Stimulated activated CD4-positive, alpha-beta T cell treated with anti-CD3 and anti-CD28 coated beads, Interleukin-2, amount 100 ng/mL, for 48 hours (primary cell): Measurements from ENCODE around the gene DGKE.

Experiments used
- DNase-seq, 2 donors: peaks; one replicate each; pipeline ENCODE4 v3.0.0-alpha.2; 2020

DGKE gene

DNA sequence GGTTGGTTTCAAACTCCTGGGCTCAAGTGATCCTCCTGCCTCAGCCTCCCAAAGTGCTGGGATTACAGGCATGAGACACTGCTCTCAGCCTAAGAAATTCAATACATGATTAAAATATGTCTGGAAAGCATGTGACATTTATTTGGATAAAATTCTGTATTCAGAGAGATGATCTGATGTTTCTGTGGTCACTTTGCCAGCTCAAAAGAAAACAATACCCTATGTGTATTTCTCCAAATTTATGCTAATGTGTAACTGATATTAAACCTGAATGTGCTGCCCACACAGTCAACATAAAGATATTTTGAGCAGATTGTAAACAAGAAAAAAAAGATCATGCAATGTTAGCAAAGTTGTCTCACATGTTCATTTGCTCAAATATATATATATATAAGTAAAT is 16.9 kb upstream of the DGKE start:
- DNase-seq = no peak

DNA sequence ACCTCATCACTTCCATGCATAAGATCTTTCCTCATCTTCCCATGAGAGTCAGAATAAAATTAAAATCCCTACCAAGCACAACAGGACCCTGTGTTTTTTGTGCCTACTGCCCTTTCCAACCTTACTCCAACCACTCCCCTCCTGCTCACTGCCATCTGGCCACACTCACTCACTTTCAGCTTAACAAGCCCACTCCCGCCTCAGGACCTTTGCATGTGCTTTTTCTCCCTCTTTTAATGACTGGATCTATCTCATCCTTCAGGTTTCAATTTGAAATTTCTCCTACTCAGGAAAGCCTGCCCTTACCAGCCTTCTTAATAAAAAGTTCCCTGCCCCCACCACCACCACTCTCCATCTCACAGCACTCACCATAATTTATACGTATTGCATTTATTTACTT is 14.9 kb upstream of the DGKE start:
- DNase-seq = no peak

DNA sequence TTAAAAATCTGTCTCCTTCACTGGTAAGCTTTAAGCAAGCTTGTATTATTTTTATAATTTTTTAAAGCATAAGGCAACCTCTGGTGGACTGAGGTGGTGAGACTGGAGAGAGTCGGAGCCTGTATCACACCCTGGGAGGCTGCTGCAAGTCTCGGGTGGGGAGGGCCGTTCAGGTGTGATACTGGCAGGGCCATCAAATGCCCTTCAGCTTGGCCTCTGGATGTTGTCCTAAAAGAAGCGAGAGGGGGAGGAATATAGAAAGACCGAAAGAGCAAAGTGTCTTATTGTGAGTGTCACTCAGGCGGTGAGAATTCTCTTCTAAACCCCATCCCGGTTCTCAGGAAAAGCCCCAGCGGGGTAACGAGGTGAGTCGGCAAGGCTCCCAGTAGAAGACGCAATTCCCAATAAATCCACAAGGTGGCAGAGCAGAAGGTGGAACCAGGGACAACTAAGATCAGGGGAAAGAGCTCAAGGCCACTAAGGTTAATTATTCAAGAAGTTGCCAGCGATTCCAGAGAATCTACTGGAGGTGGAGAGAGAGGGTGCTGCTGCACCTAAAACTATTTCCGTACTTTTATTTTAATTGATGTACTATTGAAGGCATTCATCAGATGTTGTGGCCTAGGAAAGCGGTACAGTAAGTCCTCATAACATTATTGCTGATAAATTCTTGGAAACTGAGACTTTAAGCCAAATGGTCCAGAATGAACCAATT is 14.4 kb upstream of the DGKE start:
- DNase-seq = peak; percentile 73 to 83

DNA sequence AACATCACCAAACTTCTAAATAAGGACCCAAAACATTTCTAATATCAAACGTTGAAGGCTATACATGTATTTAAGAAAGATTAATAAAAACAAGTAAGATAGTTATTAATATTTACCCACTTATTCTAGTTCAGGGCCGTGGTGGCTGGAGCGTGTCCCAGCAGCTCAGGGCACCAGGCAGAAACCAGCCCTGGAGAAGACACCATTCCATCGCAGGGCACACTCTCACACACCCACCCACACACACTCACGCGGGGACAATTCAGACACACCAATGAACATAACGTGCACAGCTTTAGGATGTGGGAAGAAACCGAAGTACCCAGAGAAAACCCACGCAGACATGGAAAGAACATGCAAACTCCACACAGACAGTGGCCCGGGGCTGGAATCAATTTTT is 13.7 kb upstream of the DGKE start:
- DNase-seq = no peak

DNA sequence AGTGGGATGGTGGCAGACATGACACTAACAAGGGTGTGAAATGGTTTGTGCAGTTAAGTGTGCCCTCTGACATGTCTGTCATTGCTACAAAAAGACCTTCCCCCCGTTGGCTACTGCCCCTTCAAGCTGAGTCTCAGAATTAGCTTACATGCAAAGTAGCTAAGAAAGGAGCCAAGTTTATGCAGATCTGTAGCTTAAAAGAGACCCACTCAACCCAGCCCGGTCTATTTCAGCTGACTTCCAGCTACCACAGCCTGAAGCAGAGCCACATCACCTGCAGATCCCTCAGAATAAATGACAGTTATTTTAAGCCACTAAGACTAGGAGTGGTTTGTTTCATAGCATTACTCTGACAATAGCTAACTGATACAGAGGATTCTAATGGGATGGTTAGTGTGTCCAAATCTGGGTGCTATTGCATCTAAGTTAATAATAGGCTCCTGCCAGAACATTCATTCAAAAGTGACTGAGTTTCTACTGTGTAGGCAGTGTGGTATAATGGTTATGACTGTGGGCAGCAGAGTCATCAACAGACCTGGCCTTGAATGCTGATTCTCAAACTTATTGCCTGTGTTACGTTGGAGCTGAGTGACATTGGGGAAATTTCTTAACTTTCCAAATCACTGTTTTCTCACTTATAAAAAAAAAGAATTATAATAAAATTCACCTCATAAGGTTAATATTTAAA is 12.0 kb upstream of the DGKE start:
- no peak for DNase-seq

DNA sequence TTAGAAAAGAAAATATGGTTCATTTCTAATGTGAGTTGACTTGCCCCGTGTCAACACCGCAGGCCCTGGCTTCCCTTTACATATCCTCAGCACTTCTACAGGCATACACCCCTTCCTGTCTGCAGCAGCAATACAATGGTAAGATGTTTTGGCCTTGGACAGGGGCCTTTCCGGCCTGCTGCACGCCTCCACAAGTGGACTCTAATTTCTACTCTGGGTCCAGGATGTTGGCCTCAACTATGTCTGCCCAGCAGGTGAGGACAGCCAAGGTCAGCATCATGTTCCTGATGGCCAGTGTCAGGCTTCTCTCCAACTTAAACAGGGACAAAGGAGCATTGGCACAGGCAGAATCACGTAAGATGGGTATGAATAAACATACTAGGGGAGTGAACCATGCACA is 11.2 kb upstream of the DGKE start:
- DNase-seq = no peak

DNA sequence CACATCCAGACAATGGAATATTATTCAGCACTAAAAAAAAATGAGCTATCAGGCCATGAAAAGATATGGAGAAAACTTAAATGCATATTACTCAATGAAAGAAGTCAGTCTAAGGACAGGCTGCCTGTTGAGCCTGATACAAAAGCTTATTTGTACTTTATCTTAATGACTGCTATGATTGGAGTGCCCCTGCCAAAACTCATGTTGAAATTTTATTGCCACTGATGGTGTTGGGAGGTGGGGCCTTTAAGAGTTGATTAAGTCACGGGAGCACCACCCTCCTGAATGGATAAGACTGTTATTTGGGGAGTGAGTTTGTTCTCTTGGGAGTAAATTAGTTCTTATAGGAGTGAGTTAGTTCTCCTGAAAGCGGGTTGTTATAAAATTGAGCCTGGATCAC is 10.1 kb upstream of the DGKE start:
- DNase-seq = no peak

DNA sequence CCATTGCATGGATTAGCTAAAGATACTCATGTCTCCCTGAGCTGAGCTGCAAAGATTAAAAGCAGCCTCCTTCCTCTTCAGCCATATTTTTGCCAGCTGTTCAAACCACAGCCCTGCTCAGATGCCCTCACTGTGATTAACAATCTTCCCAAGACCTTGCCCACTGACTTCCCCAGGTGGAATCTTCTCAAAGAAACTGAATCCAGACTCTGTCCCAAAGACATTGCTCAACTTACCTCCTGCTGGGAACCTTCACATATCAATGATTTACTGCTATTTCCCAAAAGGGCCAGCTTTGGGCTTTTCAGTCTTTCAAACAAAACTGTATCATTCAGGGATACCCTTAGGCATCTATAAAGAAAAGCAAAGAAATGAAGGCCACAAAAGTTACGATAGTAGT is 9.4 kb upstream of the DGKE start:
- no peak for DNase-seq

DNA sequence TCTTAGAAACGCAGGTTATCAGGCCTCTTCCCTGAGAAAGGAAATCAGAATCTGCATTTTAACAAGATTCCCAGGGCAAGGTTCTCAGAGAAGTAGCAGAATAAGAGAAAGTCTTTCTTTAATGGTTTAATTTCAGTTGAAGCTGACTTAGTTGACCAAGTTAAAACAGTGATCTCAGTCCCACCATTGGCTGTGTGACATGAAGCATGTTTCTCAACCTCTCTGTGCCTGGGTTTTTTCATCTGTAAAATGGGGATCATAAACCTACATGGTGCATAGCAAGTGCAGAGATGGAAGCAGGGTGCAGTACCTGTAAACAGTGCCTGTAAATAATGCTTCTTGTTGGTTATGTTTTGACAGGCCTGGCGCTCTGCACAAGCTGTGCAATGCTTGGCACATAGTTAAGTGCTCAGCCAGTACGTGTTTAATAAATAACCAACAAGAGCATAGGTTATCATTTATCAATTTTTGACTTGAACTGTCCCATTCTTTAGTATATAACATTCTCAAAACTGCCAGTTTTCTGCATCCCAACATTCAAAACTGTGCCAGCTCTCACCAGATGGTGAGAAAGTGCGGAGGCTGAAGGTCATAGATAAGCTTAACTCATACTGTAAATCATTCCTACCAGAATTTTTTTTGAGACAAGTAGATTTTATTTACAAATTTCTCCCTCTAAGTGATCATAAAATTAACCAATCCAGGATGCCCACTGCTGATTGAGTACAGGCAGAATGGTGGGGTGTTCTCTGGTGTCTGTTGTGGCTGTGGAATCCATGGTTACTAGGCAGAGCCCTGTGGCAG is 7.1 kb upstream of the DGKE start:
- no peak for DNase-seq

DNA sequence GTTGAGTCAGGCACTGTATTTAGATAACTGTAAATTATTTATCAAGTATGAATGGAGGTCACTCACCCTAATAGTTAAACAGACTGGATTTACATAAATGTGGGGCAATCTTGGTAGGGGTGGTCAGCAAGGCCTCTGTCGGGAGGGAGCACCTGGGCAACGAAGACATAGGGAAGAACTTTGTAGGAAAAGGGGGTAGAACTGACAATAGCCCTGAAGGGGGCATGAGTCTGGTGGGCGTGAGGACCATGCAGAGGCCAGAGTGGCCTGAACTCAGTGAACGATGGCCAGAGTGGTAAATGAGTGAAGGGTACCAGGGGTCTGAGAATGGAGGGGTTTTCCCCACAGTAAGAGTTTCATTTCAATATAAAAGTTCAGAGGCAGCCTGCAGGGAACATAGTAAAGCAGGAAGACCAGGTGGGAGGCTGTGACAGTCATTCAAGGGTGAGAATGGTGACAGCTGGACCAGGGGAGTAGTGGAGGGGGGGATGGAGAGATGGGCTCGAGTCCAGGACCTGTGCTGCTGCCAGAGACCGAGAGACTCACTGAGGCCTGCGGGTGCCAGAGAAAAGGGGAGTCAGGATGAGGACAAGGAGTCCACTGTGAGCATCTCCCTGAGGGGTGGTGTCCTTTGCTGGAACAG is 3.1 kb upstream of the DGKE start:
- DNase-seq = no peak

DNA sequence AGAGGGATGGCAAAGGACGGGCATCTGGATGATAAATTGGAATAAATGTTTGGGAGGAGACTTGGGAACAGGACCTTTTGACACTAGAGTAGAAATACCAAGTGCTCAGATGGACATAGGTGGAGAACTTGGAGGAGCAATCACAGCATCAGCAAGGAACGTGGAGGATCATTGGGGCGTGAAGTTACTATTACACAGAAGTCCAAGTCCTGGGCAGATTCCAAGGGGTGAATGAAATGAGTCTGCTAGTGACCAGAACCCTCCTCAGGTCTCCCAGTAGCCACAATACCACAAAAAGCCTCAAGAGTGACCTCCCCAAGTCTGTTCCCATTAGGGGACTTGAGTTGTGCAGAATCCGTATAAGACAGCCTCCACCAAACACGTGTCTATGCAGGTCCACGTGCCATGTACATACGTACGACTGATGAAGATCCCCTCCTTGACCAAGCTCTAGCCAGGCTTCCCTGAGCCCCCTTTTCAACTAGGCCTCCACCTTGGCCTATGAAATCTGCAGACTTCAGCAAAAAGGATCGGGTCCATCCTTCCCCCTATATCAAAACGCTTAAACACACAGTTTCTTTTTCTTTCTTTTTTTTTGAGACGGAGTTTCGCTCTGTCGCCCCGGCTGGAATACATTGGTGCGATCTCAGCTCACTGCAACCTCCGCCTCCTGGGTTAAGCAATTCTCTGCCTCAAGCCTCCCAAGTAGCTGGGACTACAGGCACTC is 2.4 kb upstream of the DGKE start:
- DNase-seq = no peak

DNA sequence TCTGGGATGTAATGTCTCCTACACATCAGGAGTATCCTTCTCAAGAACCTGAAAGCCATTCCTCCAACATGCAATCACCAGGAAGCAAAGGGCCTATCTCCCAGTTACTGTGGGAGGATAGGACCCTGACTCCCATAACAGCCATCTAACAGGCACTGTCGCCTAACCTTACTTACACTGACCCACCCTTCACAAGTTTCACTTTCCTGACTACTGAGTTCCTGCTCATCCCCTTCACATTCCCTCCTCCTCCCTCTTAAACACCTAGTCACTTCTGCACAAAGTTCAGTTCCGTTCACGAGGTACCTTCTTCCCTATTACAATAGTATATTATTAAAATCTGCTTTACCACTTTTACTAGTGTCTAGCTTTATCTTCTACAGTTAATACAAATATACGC is 1.5 kb upstream of the DGKE start:
- DNase-seq = no peak

DNA sequence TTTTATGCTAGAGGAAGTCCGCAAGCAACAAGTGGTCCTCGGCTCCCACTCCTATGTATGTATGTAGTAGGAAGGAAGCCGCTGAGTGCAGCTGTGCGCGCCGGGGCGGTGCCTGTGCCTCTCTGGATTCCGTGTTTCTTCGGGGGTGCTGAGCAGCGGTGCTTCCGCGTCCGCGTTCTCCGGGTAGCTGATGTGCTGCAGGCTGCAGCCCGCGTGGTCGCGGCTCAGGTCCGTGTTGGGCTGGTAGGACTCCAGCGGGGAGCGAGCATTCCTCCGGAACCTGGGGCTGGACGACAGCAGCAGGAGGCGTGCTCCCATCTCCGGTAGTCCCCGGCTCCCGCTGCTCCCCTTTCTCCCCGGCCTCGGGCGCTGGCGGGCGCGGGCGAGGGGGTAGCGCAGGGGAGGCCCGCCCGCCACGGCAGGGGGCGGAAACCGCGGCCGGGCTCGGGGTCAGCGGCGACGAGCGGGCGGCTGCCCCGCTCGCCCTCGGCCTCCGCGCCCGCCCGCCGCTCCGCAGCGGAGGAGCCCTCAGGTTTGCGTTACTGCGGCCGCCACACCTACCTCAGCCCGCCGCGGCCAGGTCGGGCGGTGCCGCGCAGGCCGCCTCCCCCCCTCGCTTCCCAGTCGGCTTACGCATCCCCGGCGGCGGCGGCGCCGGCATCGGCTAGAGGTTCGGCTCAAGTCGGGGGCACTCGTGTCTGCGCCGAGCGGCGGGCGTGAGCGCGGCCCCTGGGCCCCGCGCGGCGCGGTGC is 718 bp upstream of the DGKE start:
- peak; percentile 39 to 58 for DNase-seq

DNA sequence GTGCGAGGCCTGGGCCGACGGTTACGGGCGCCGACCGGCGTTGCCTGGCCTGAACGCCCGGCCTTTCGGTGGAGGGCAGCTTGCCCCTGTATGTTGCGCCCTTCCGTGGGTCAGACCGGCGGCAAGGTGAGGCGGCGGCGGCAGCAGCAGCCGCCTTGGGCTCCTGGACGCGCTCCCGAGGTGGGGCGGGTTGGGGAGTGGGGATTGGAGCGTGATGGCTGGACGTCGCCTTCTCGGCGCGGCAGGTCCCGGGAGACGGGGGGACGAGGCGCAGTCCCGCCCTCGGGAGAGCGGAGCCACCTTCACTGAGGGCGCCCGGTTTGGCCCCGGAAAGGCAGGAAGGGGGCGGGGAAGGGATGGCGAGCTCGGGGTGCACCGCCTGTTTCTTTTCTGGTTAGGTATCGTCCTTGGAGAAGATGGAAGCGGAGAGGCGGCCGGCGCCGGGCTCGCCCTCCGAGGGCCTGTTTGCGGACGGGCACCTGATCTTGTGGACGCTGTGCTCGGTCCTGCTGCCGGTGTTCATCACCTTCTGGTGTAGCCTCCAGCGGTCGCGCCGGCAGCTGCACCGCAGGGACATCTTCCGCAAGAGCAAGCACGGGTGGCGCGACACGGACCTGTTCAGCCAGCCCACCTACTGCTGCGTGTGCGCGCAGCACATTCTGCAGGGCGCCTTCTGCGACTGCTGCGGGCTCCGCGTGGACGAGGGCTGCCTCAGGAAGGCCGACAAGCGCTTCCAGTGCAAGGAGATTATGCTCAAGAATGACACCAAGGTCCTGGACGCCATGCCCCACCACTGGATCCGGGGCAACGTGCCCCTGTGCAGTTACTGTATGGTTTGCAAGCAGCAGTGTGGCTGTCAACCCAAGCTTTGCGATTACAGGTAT is 671 bp downstream of the DGKE start:
- DNase-seq = peak; percentile 52 to 67

DNA sequence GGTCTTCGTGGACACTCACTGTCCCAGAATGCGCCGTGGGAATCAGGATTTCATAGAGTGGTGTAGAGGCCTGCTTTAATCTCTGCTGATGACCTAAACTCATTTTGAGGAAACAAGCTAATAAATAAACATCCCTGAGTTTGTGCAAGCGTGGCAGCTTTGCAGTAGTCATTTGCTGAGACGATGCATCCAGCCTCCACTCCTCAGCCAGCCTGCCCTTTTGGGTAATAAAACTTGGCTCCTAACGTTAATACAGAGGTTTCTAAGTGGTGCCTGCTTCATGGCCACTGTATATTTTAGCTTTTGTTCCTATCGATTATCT is 1.3 kb downstream of the DGKE start:
- DNase-seq = no peak

DNA sequence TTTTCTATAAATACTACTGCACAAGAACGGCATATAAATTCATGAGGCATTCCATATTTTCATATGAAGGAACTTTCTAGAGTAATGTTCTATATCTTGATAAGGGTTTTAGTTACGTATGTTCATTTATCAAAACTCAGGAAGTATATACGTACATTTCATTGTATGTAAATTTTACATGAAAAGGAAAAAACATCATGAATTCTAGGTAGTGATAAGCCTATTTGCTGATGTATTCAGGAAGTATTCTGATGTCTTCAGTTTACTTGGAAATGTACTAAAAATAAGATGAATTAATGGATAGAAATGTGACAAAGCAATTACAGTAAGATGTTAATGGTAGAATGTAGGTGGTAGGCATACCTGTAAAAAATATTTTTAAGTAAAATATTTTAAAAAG is 4.7 kb downstream of the DGKE start:
- DNase-seq = no peak

DNA sequence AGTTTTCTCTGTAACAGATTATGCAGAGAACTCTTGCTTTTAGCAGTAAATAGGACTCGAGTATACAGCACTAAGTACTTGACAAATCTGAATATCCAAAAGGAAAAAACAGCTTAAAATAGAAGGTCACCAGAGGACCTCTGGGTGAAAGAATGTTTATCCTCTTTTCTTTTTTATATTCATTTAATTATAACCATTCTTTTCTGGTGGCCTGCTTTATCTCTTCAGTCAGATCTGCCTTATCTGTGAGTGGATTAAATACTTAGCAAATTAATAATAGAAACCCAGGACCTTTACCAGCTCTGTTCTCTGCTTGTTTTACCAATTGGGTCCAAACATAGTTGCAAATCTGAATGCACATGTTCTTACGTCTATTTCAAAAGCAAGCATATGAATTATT is 8.6 kb downstream of the DGKE start:
- no peak for DNase-seq

DNA sequence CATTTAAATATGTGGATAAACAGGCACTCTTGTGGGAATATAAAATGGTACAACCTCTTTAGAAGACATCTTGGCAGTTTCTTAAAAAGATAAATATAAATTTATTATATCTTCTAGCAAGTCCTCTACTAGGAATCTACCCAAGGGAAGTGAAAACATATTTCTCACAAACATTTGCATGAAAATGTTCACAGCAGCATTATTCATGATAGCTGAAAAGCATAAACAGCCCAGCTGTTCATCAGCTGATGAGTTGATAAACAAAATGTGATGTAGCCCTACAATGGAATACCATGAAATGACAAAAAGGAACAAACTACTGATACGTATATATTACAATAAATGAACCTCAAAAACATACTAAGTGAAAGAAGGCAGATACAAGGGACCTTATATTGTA is 12.0 kb downstream of the DGKE start:
- DNase-seq = no peak

DNA sequence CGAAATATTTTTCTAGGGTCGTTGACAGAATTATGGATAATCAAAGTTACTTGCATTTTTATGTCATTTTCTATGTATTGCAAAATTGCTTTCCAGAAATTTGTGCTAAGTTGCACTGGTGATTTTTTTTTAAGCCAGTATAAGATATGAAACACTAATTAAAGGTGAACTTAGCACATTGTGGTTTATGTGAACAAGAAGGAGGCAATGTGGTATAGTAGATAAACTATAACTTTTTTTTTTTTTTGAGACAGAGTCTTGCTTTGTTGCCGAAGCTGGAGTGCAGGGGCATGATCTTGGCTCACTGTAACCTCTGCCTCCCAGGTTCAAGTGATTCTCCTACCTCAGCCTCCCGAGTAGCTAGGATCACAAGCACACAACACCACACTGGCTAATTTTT is 13.2 kb downstream of the DGKE start:
- DNase-seq = no peak

DNA sequence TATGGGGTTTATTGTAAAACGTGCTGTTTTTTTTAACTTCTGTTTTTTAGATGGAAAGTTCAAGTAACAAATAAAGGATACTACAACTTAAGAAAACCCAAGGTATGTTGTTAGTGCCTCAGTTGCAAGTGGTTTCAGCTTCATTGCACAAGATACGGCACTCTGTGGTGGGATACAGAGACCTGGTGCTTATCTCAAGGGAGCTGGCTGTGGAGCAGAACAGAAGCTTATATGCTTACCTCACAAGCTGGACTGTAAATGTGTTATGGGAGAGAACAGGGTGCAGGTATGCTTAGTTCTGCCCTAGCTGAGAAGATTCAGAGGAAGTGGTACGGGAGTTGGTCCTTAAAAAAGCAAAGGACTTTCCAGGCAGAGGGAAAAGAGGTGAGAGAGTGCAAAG is 15.2 kb downstream of the DGKE start:
- DNase-seq = no peak

DNA sequence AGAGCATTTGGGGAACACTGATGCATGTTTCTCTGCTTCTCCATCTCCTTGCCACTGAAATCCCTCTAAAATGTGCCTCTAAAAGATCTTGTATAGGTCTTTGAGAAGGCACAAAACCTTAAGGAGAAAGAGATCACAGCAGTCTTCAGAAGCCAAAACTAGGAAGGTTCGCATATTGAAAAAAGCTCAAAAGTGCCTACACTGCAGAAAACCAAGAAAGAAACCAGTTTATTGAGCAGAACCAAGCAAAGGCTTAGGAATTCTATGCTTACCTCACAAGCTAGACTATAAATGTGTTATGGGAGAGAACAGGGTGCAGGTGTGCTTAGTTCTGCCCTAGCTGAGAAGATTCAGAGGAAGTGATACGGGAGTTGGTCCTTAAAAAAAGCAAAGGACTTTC is 16.6 kb downstream of the DGKE start:
- no peak for DNase-seq
